ENCODE measurements around the gene ITSN1. TPM values are rescaled to one million over a fixed set of nuclear protein-coding genes. Genes with fewer than 3 reads are reported as not detected.

Gene ITSN1
- total and polyA plus RNA-seq, 2 of the 13 experiments (the other 11 are each of a cell fraction or from before 2014, with no cell fraction given): 26.1 to 33.8 TPM

DNA sequence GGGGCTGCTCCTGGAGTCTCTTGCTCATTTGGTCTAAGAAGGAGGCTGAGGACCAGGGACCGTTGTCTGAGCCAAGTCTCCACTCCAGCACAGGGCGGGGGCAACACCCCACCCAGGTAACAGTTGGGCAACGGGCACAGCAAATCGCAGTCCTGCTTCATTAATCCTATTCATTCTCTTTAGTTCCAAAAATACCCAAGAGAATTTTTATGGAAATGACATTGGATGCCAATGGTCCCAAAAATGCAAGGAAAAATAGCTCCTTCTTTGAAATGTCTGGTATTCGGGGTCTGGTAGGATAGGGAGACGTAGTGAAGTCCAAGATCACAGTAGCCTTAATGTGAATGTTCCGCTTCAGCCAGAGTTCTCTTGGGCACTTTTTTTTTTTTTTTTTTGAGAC is 199.3 kb downstream of the ITSN1 start:
- Histone ChIP-seq H3K4me2 (ENCODE audit: low read depth, low read length) (no peak overlapping the region), H3K4me3 (replicated peaks in 1 of 3; ENCODE audit: insufficient read depth in 1 of 3, low read depth in 2 of 3, low read length in 3 of 3) (no peak overlapping the region), H4K20me1 (ENCODE audit: insufficient read depth, low read length) (no peaks in the 10 kb centered on the region), H3K27ac (ENCODE audit: extremely low read length, insufficient read depth, low read length) (no peak overlapping the region), H3K9me3 (ENCODE audit: low read length) (no peaks in the 10 kb centered on the region), H3K9ac (ENCODE audit: insufficient read depth, low read depth, low read length) (no peak overlapping the region), H3K36me3 (replicated peaks in 1 of 2; ENCODE audit: control insufficient read depth in 1 of 2, insufficient read depth in 2 of 2, low read length in 2 of 2) (peaks cover 0 to 4% of the 10 kb centered on the region in 2 experiments; a peak in 2 of 5 replicates), H3K27me3 (ENCODE audit: control insufficient read depth in 1 of 2, insufficient read depth in 2 of 2, low read length in 2 of 2) (no peaks in the 10 kb centered on the region), H3K79me2 (ENCODE audit: insufficient read depth, low read length) (no peaks in the 10 kb centered on the region), H3K4me1 (ENCODE audit: insufficient read depth, low read length) (peaks cover 40% of the 10 kb centered on the region), H2AFZ (ENCODE audit: low read length) (no peak overlapping the region)
- WGBS (ENCODE audit: low lambda C conversion rate): 97% methylated on average over 7 of the region's 7 CpGs
- TF ChIP-seq ZNF816 (CRISPR knock-in tag; IDR thresholded peaks at IDR 0.05; ENCODE audit: borderline replicate concordance): no peak
- TF ChIP-seq TMF1 (CRISPR knock-in tag; IDR thresholded peaks at IDR 0.05; ENCODE audit: low read depth): no peak
- TF ChIP-seq HMGXB3 (CRISPR knock-in tag; IDR thresholded peaks at IDR 0.05; ENCODE audit: borderline replicate concordance): no peak
- no peak for TF ChIP-seq ZMYM3 (CRISPR knock-in tag; IDR thresholded peaks at IDR 0.05)
- TF ChIP-seq THAP11 (CRISPR knock-in tag; IDR thresholded peaks at IDR 0.05): no peak
- TF ChIP-seq, protein P1, sequence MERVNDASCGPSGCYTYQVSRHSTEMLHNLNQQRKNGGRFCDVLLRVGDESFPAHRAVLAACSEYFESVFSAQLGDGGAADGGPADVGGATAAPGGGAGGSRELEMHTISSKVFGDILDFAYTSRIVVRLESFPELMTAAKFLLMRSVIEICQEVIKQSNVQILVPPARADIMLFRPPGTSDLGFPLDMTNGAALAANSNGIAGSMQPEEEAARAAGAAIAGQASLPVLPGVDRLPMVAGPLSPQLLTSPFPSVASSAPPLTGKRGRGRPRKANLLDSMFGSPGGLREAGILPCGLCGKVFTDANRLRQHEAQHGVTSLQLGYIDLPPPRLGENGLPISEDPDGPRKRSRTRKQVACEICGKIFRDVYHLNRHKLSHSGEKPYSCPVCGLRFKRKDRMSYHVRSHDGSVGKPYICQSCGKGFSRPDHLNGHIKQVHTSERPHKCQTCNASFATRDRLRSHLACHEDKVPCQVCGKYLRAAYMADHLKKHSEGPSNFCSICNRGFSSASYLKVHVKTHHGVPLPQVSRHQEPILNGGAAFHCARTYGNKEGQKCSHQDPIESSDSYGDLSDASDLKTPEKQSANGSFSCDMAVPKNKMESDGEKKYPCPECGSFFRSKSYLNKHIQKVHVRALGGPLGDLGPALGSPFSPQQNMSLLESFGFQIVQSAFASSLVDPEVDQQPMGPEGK (CRISPR knock-in tag; IDR thresholded peaks at IDR 0.05): no peak
- intact Hi-C loops (cut with micrococcal nuclease; ENCODE audit: unreplicated experiment) (no loop called here), in situ Hi-C loops (cut with HindIII; ENCODE audit: extremely low pct_ligation_motif_present, low pct_unique_long_range_greater_than_20kb) (no loop called here)
- ATAC-seq: no peak
- CTCF ChIA-PET (ENCODE audit: low intra/inter-chr PET ratio, low total read pairs): no interaction called here
- BruUV-seq (replicated peaks): no TSS peak
- POLR2A ChIA-PET: no interaction called here
- no peak for FAIRE-seq
- no peak for DNase-seq (ENCODE audit: low spot score)
